ENCODE results near the gene ADARB1.

GRCh38 chr21:45140346-45140940 is 66.1 kb downstream of the ADARB1 start:
- TF ChIP-seq CTCF (conservative IDR thresholded peaks at IDR 0.05) (peak; percentile 84), ZFX (IDR thresholded peaks at IDR 0.05) (no peak)

Measured in C4-2B (cell line).